ENCODE measurements around the gene GFAP.

- TF ChIP-seq CTCF (IDR thresholded peaks at IDR 0.05; ENCODE audit: insufficient read depth, low read length, poor library complexity, severe bottlenecking) (no peak), EZH2phosphoT487 (conservative IDR thresholded peaks at IDR 0.05; ENCODE audit: low read length) (no peak)
Observed at GRCh38 chr17:44875761-44876160, 39.5 kb downstream of the GFAP start.
